ENCODE measurements around the gene RGS14. TPM values are rescaled to one million over a fixed set of nuclear protein-coding genes. Genes with fewer than 3 reads are reported as not detected.
A peak's percentile ranks its signal among the peaks of the same experiment; 100 is the strongest.

The RGS14 gene
- total RNA-seq, 1 experiment from 2014 or later: 9.4 TPM

DNA sequence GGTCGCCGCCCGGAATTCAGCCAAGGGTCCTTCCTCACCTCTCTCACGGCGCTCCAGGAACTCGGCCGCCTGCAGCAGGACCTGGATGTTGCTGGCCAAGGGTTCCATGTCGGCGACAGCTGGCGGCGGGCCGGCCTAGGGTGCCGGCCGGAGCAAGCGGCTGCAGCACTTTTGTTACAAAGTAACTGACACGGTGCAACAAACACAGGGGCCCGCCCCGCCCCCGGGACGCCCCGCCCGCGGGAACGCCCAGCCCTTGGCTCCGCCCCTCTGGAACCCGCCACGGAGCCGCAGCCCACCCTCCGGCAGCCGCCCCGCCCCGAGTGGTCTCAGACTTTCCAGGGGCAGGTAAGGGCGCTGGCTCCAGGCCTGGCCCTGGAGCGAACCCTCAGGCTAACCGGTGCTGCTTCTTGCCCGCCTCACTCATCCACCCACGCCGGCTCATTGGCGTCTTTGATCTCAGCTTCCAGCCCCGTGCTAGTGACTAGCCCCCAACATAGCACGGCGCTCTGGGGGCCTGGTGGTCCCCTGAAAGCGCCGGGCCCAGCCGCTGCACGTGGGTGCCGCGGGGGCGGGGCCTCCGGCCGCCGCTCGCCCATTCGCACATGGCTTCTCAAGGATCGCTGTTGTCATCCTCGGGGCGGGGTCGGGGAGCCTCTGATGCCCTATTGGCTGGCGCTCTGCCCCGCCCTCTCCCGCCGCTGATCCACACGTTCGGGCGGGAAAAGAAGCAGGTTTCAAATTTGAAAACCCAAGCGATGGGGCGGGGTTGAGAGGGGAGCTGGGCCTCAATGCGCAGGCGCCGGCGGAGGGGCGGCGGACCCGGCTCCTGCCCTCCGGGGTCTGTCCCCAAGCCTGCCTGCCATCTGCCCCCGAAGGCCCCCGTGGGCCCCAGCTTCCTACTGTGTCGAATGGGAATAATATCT lies 45.7 kb upstream of the RGS14 start, which contains the start of gene MXD3:
Gene MXD3, minus strand, starts transcription at position 176 of the 926 bp plus-strand sequence. Its CDS starts 68 bp downstream, at position 108.
- Histone ChIP-seq H3K27ac (ENCODE audit: low read depth, low read length) (peak within 1 kb of the TSS; percentile 82), H3K79me2 (ENCODE audit: insufficient read depth, low read length) (no peaks in the 10 kb centered on the region), H4K20me1 (ENCODE audit: insufficient read depth) (no peaks in the 10 kb centered on the region), H3K9me3 (ENCODE audit: control insufficient read depth in 1 of 2, insufficient read depth in 1 of 2, low read depth in 1 of 2, low read length in 2 of 2) (no peaks in the 10 kb centered on the region), H3K9ac (ENCODE audit: low read length) (peak within 1 kb of the TSS; percentile 87), H3K36me3 (ENCODE audit: control insufficient read depth in 1 of 2, insufficient read depth in 2 of 2, low read length in 2 of 2) (0 out of 4 replicates have a peak, but pooled peaks cover 0 to 4% of the 10 kb centered on the region in 2 experiments), H3K27me3 (ENCODE audit: insufficient read depth, low read length) (no peaks in the 10 kb centered on the region), H2AFZ (ENCODE audit: low read depth, low read length, poor library complexity, severe bottlenecking) (no peak within 1 kb of the TSS), H3K4me3 (replicated peaks in 1 of 2; ENCODE audit: low read depth in 1 of 2, low read length in 2 of 2) (peak within 1 kb of the TSS; percentile 82 to 87), H3K4me2 (ENCODE audit: low read length) (peak within 1 kb of the TSS; percentile 79), H3K9me2 (ENCODE audit: insufficient read depth) (no peaks in the 10 kb centered on the region), H3K4me1 (ENCODE audit: control insufficient read depth in 1 of 2, insufficient read depth in 2 of 2, low read length in 2 of 2) (peaks cover 18 to 45% of the 10 kb centered on the region in 2 experiments)
- intact Hi-C loops (cut with micrococcal nuclease): loop anchor here (5.0 kb wide), 1 partner anchor 185 kb away; the partner anchor contains the start of gene PDLIM7
- no TSS peak for BruUV-seq (replicated peaks)
- RAD21 ChIA-PET (ENCODE audit: low non-redundant PET in 1 of 2, low total read pairs in 2 of 2, uncharacterized antibody in 2 of 2, unreplicated experiment in 2 of 2): interaction anchor here in 1 of 2 experiments (1.0 kb wide), 1 partner anchor 198 kb away, joined by 5 read pairs; no protein-coding TSS in a partner anchor
- ATAC-seq (peak; percentile 77), DNase-seq (ENCODE audit: low read depth, low spot score) (peak; percentile 91)
- CTCF ChIA-PET: interaction anchor here (0.7 to 1.5 kb wide), 4 partner anchors 57 to 183 kb away, joined by 3 to 7 read pairs (median 4); no protein-coding TSS in a partner anchor
- TF ChIP-seq CBX3 (IDR thresholded peaks at IDR 0.05; ENCODE audit: low read depth) (no peak), FOSL1 (IDR thresholded peaks at IDR 0.05; ENCODE audit: low read depth) (no peak), JUND (IDR thresholded peaks at IDR 0.05) (no peak), TCF7L2 (IDR thresholded peaks at IDR 0.05; ENCODE audit: borderline replicate concordance, extremely low read depth, insufficient read depth, insufficient read length) (peak; percentile 53), ZFX (IDR thresholded peaks at IDR 0.05) (peak; percentile 67; the same call in 1 of the 2 replicates), POLR2A (IDR thresholded peaks at IDR 0.05; ENCODE audit: borderline replicate concordance, extremely low read depth, insufficient read depth, insufficient read length) (no peak), EZH2phosphoT487 (IDR thresholded peaks at IDR 0.05; ENCODE audit: borderline replicate concordance) (no peak), POLR2AphosphoS5 (IDR thresholded peaks at IDR 0.05; ENCODE audit: low read depth, low read length) (peak; percentile 65), ZNF274 (IDR thresholded peaks at IDR 0.05; ENCODE audit: low read depth, low read length) (no peak), SRF (IDR thresholded peaks at IDR 0.05; ENCODE audit: low read depth) (no peak)
- TF ChIP-seq, protein P1, sequence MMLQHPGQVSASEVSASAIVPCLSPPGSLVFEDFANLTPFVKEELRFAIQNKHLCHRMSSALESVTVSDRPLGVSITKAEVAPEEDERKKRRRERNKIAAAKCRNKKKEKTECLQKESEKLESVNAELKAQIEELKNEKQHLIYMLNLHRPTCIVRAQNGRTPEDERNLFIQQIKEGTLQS (IDR thresholded peaks at IDR 0.05): no peak
- POLR2A ChIA-PET: interaction anchor here (0.6 to 1.2 kb wide), 4 partner anchors 54 to 186 kb away, joined by 3 to 8 read pairs (median 4); partner anchors contain the start of genes GRK6 and PDLIM7

Data from HCT116 (cell line).